IPS DF 4.7 (cell line): ENCODE measurements around the gene FIGN.

ENCODE experiments used
- DNase-seq: peaks from one replicate; pipeline ENCODE4 v3.0.0-alpha.2; 2013; ENCODE audit warnings: low spot score; ENCODE audit errors: extremely low read depth

Gene FIGN, protein sequence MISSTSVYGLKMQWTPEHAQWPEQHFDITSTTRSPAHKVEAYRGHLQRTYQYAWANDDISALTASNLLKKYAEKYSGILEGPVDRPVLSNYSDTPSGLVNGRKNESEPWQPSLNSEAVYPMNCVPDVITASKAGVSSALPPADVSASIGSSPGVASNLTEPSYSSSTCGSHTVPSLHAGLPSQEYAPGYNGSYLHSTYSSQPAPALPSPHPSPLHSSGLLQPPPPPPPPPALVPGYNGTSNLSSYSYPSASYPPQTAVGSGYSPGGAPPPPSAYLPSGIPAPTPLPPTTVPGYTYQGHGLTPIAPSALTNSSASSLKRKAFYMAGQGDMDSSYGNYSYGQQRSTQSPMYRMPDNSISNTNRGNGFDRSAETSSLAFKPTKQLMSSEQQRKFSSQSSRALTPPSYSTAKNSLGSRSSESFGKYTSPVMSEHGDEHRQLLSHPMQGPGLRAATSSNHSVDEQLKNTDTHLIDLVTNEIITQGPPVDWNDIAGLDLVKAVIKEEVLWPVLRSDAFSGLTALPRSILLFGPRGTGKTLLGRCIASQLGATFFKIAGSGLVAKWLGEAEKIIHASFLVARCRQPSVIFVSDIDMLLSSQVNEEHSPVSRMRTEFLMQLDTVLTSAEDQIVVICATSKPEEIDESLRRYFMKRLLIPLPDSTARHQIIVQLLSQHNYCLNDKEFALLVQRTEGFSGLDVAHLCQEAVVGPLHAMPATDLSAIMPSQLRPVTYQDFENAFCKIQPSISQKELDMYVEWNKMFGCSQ

DNA sequence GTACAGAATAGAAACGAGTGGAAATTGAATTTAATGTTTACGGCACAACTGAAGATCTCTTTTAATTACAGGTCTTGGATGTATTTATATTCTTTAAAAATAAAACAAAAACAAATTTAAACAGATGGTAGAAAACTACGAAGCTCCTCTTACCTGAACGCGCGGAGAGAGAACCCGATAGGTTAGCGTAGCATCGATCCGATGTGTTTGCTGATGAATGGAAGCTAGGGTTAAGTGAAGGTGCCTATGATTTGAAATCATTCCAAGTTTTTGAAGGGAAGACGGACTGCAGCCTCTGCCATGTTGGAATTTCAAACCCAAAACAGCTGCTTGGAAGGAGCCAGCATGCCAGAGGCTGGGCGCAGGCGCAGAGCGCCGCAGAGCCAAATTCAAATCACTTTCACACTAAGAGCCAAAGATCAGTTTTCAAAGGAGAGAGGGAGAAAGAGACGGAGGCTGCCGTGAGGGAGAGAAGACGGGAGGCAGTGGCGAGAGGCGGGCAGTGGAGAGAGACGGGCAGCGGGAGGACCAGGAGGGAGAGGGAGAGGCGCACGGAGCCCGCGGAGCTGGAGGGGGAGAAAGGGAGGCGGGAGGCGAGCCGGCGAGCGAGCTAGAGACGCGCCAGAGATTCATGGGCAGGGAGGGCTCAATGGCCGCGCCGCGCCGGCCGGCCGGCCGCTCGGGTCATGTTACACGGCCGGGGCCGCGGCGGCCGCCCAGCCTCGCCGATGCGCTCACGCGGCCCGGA lies at the start of gene FIGN:
TSS of gene FIGN (minus strand) at position 324 of the 748 bp plus-strand sequence. CDS start 1,081 bp downstream, outside the sequence.
- peak; percentile 38 for DNase-seq

DNA sequence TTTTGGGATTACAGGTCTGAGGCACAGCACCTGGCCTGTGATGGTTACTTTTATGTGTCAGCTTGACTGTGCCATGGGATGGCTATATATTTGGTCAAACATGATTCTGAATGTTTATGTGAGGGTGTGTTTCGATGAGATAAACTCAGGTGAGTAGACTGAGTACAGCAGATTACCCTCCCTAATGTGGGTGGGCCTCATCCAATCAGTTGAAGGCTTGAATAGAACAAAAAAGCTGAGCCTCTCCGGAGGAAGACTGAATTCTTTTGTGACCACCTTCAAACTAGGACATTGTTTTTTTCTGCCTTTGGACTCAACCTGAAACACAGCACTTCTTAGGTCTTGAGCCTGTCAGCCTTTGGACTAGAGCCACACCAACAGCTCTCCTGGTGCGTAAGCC lies 49.4 kb upstream of the FIGN start:
- DNase-seq = no peak

DNA sequence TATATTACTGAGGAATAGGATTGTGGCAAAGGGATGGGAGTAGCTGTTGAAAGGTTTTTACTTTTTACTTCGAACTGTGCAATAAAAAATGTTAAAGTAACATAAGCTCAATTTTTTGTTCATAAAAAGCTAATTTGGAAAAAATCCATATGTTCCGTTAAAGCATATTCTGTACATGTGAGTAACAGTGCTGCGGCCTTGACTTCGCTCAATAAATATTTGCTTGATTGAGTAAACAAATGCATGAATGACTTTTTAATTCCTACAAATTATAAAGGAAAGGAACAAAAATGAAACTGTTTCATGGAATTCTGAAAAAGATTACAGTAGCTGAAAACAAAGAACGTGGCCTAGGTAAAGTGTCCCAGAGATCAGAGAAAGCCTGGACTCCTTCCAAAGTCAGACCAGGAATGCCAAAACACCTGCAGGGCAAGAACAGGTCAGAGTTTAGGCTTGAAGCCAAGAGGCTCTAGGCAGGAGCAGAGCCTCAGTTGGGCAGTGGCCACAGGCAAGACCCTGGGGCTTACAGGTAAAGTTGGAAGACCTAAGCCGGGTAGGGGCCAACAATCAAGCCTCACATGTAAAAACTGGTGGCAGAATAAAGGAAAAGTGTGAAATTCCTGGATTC lies 44.3 kb upstream of the FIGN start:
- DNase-seq = no peak

DNA sequence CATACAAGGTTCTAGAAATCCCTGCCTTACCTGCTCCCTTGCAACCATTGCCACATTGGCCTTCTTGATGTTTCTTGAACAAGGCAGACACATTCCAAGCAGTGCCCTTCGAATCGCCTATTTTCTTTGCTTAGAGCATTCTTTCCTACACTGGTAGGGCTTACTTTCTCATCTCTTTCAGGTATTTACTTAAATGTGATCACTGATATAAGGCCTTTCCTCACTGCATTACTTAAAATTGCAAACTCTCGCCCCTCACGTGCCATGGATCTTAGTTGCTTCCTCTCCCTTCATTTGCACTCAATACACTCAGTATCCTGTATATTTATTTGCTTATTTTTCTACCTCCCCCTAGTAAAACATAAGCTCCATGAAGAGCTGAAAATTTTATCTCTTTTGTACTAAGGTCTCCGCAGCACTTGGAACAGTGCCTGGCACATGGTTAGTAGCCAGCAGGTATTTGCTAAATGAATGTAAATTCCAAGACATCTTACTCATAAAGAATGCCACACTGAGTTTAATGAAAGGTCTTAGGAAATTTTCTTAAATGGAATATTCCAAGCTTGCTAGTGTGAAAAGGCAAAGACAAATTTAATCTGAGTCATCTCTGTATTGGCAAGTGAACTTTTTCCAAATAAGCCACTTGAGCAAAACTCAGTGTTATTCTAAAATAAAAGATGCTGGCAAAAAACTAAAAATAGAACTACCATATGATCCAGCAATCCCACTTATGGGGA lies 42.4 kb upstream of the FIGN start:
- no peak for DNase-seq

DNA sequence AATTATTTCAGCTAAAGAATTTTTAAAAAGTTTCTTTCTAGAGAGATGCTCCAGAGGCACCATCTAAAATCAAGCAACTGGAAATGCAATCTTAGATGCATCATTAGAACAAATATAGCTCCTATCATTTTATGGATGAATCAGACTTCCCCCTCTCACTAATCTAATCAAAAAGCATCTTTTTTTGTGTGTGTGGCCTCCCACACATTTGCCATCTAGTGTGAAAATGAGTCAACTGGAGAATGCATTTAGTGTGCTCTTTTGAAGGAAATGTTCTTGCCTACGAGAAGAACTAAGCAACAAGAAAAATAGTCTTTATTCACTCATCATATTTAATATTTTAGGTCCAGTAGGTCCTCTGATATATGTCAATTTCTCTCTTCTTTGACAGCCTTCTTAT lies 39.5 kb upstream of the FIGN start:
- DNase-seq = no peak

DNA sequence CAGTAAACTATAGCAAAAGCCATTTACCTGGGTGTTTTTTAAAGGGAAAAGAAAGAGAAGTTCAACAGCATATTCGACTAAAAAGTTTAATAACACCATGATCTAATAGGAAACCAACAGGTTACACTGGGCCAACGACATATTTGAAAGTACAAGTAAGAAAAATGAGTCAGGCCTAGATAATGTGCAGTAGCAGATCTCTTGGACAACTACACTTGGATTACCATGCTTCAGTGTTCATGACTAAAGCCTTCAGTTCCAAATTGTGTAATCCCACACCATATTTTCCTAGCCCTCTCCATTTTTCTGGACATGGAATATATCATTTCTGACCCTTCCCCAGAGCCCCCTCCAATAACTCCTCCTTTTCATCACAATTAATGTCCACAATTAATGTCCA lies 39.1 kb upstream of the FIGN start:
- no peak for DNase-seq

DNA sequence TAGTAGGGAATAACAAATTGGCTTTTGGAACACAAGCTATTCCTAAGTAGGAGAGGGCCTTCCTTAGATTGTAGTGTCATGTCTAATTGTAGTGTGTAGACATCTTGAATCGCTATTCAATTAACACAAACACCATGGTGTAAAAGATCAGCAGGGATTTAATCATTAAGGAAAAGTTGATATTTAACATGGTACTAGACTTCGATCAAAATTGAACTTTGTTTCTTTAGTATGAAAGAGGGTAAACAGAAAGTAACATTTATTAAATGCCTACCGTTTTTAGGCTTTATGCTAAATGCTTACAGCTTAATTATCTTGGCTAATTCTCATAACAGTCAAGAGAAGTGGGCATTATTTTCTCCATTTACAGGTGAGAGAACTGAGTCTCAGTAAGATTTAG lies 37.5 kb upstream of the FIGN start:
- no peak for DNase-seq

DNA sequence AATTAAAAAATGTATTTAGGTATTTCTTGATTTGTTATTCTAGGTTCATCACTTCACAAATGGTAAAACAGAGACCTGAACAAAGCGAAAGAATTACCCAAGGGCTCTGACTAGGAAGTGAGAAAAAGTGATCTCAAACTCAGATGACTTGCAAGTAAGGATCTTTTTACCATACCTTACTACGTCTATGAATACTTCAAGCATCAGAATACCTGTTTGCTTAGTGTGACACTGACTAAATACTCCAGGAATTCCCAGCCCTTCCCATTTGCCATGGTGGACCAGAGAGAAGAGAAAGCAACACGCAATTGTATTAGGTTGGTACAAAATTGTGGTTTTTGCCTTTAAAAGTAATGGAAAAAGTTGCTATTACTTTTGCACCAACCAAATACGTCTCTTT lies 35.8 kb upstream of the FIGN start:
- no peak for DNase-seq

DNA sequence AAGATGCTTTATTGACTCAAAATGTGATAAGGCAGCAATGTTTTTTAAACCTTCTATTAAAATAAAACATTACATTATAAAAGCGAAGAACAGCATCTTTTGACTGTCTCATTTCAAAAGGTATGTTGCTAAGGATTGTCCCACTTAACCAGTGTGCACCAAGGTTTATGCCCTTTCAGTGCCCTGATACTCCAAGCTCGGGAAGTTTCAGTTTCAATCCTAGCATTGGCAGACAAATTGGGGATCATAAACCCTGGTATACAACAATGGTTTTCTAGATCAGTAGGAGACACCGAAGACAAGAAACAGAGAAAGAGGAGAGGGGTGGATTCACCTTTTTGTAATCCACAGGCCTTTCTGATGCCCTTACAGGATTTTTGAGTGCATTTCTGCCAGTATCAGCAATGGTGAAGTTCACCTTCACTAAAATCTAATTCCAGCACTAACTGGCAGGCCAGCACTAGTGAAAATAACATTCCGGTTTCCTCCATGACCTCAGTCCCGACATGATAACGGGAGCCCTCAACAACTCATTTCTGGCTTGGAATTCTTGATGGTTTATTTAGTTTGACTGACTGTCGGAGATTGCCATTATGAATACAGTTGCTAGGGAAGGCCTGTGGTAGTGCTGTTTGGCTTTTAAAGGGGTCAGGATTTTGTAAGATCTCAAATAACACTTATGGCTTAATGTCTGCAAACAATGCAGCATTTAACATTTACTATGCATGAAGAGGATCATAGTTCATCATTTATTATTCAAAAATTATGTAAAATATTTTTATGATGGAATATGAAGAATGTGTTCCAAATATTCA lies 33.3 kb upstream of the FIGN start:
- no peak for DNase-seq

DNA sequence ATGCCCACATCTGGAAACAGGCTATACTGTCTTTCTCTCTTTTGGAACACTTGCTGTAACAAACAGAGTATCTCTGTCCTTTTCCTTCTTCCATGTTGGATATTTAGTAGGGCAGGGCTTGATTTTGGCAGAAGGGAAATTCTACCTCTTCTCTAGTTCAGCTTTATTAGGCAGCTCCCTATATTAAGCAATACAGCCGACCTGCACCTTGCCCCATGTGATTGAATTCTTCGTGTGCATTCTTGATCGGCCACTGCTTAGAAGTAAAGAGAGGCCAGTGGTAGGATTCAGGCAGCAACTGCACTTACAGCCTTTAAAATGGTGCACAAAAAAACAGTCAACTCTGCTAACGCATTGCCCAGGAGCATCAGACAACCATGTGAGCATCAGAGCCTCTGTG lies 31.3 kb upstream of the FIGN start:
- no peak for DNase-seq

DNA sequence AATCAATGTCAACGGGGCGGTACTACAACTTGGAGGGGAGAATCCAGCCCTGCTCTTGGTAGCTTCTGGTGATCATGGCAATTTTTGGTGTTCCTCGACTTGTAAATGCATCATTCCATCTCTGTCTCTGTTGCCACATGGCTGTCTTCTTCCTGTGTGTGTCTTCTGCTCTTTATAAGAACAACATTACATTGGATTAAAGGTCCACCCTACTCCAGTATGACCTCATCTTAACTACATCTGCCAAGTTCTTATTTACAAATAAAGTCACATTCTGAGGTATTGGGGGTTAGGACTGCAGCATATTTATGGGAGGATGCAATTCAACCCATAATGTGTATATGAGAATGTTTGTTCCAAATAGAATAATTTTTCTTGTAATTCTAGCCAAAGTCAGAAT lies 28.8 kb upstream of the FIGN start:
- DNase-seq = no peak

DNA sequence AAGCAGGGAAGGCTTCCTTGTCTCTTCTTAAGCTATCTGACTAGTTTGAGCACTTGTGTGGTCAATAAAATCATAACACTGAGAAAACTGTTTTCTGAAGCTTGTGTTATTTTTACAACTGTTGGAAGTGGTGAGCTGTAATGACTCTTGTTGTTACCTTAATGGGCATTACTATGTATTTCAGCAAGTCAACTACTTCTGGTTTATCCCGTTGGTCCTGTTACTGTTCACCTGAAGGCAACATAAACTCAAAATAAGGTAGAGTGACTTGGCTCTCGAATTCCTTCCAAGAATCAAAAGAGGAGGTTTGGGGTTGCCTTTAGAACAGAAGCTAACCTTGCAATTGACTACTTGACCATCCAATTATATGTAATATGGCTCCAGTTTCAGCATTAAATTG lies 23.2 kb upstream of the FIGN start:
- DNase-seq = no peak

DNA sequence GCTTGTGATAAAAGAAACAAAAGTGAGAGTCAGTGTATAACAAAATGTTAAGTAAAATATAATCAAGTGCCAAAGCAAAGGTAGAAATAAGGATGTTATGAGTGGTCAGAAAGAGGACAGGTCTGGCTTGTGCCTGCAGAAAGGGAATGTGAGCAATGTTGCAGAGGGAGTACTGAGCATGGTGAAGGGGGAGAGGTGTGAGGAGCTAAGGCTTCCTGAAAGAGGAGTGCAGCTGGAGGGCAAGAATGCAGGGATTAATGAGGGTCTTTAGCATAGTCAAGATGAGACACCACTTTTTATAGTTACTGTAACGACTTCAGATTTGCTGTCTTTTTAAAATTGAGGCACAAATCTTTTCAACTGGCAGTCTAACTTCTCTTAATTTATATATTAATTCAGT lies 22.0 kb upstream of the FIGN start:
- DNase-seq = no peak

DNA sequence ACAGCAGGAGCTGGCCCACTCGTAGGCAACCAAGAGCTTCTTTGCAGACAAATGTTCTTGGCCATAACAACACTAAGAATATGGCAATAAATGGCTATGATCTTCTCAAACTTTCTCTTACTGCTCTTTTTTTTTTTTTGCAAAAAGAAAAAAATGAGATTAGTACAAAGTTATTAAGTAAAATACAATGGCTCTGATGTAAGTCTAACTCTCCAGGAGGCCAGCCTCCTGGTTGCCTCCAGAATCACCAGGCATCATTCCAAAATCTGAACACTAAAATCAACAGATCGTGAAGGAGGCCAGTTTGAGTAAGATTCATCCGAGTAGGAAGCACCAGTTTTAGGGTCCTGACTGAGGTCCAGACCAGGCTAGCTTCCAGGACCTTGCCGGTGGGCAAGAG lies 20.8 kb upstream of the FIGN start:
- DNase-seq = no peak

DNA sequence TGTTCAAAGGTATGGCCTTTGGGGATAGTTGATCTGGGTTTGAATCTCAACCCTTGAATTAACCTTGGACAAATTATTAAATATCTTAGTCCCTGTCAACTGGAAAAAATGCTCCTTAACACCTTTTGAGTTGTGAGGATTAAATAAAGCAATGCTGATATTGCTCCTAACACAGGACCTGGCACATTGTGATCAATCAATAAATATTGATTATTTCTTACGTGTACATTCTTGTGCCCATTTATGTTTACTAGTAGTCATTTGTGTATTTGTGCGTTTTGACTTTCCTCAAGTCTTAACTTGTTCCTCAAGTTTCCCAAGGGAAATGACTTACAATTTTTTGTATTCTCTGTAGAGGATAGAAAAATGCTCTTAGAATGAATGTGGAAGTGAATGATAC lies 19.6 kb upstream of the FIGN start:
- no peak for DNase-seq

DNA sequence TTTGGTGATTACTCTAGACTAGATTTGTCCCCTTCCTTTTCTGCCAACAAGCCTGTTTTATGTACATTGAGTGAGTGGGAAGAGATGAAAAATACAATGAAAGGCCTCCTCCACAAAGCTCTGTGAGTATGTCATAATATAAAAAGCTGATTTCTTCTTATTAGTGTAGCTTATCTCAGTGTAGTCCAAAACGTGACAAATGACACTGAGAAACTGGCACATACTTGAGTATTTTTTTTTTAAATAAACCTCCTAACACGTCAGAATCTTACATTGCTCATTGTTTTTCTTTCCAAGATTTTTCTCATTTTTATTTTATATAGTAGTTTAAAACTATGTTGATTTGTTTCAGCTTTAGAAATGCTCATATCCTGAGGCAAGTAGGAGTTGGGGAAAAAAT lies 17.9 kb upstream of the FIGN start:
- DNase-seq = no peak

DNA sequence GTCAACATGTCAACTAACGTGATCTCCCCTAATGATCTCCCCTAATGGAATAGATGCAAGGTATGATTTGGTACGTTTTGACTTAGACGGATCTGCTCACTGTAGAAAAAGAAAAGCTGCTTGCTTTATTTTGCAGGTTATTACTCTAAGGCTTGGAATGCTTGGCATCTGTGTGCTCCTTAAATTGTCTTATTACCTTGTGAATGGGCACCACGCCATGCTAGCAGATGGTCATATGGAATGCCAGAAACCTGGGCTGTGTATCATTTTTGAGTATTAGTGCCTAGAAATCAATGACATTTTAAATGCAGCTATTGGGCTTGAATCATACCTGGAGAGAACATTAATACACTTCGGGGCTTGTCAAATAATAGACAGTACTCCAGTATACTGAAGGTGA lies 16.5 kb upstream of the FIGN start:
- no peak for DNase-seq

DNA sequence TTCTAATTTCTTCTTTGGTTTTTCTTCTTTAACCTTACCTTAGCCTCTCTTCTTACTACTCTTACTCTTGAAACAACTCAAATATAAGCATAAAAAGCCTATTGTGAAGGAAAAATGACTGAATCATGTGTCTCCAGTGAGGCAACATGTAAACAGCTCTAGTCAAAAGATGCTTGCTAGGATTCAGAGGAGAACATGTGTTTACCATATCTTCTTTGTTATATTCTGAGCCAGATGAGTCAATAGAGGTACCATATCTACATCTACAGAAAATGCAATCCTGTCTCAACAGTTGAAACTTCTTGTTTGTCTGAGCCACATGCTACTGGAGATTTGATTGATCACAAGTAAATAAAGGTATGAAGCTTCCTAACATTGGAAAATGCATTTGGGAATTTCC lies 15.9 kb upstream of the FIGN start:
- DNase-seq = no peak

DNA sequence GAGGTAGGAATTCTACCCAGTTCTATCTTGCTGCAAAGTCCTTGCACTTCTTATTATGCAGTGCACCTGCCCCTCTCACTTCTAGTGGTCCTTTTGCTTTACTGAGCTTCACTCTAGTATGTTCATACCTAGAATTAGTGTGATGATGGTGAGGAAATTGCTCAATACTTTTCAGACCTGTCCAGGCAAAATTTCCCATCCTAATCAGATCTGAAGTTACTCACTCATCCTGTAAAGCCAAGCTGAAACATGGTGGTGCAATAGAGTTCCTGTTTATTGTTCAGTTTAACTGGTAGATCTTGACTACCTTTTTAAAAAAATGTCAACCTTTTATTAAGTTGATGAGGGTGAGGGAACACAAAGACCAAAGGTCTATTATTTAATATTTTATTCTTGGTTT lies 12.6 kb upstream of the FIGN start:
- no peak for DNase-seq

DNA sequence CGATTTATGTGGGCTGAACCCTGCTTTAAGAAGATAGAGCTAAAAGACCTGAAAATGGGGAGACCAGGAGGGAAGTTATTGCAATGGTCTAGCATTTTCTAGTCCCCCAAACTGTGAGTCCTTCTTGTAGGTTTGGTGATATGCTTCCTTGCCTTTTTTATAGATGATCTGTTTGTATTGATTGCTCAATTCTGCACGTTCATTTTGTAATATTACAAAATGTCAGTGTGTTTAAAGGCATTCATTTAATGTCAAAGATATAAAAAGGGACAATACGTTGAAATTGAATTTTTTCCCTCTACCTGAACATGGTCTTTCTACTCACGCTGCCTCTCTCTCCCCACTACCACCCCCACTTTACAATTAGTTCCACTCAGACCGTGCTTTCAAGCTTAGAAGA lies 5.6 kb upstream of the FIGN start:
- no peak for DNase-seq
